Neural cell (in vitro differentiated cells): ENCODE measurements around the gene PGAP6. TPM values are rescaled to one million over a fixed set of nuclear protein-coding genes. Genes with fewer than 3 reads are reported as not detected.

ENCODE experiments used
- H2AFZ ChIP-seq: fragments of 200-600, 300-800 bp; sonication (generic), shearing (Covaris generic); 2 replicates; pipeline ENCODE4 v1.6.0; 2014; ENCODE audit warnings: low read depth, mild to moderate bottlenecking, antibody characterized with exemption, low read length, moderate library complexity
- H3F3A ChIP-seq: fragments of 200-600 bp; shearing (Covaris generic); 2 replicates; pipeline ENCODE4 v1.6.1; 2016; ENCODE audit warnings: mild to moderate bottlenecking, moderate library complexity, mixed read lengths, antibody characterized with exemption, low read length; ENCODE audit not compliant: insufficient read depth, poor library complexity, severe bottlenecking
- H3K27ac ChIP-seq: fragments of 200-600, 300-800 bp; sonication (generic), shearing (Covaris generic); 2 replicates; pipeline ENCODE4 v1.5.1; 2014; ENCODE audit warnings: mild to moderate bottlenecking, low read length, moderate library complexity
- H3K27me3 ChIP-seq: fragments of 300-800, 200-600 bp; sonication (generic), shearing (Covaris generic); 2 replicates; pipeline ENCODE4 v1.6.0; 2014; ENCODE audit warnings: mild to moderate bottlenecking, low read depth, low read length, moderate library complexity; ENCODE audit not compliant: insufficient read depth
- H3K36me3 ChIP-seq: fragments of 300-800, 200-600 bp; sonication (generic), shearing (Covaris generic); 2 replicates; pipeline ENCODE4 v1.5.1; 2014; ENCODE audit warnings: mild to moderate bottlenecking, antibody characterized with exemption, low read length, moderate library complexity; ENCODE audit not compliant: insufficient read depth
- H3K4me2 ChIP-seq: fragments of 300-800, 200-600 bp; sonication (generic), shearing (Covaris generic); 2 replicates; pipeline ENCODE4 v1.6.0; 2014; ENCODE audit warnings: mild to moderate bottlenecking, low read length
- H3K4me3 ChIP-seq: fragments of 300-800, 200-600 bp; sonication (generic), shearing (Covaris generic); 2 replicates; pipeline ENCODE4 v1.5.1; 2014; ENCODE audit warnings: mild to moderate bottlenecking, low read length, moderate library complexity
- H3K79me2 ChIP-seq: fragments of 200-600 bp; shearing (Covaris generic); replicated peaks from 2 replicates; pipeline ENCODE4 v1.6.0; 2014; ENCODE audit warnings: mild to moderate bottlenecking, low read length, moderate library complexity; ENCODE audit not compliant: insufficient read depth
- H3K9ac ChIP-seq: fragments of 300-800, 200-600 bp; sonication (generic), shearing (Covaris generic); 2 replicates; pipeline ENCODE4 v1.6.1; 2016; ENCODE audit warnings: mild to moderate bottlenecking, low read length, mixed read lengths
- H3K9me2 ChIP-seq: fragments of 200-600 bp; shearing (Covaris generic); 2 replicates; pipeline ENCODE4 v1.6.1; 2016; ENCODE audit warnings: mild to moderate bottlenecking, low read length, mixed read lengths; ENCODE audit not compliant: insufficient read depth
- H3K9me3 ChIP-seq: fragments of 200-600, 300-800 bp; sonication (generic), shearing (Covaris generic); 2 replicates; pipeline ENCODE4 v1.6.1; 2016; ENCODE audit warnings: mild to moderate bottlenecking, mixed run types, low read length, moderate library complexity, mixed read lengths
- H4K20me1 ChIP-seq: fragments of 200-600 bp; shearing (Covaris generic); 2 replicates; pipeline ENCODE4 v1.6.1; 2016; ENCODE audit warnings: mild to moderate bottlenecking, mixed run types; ENCODE audit not compliant: insufficient read depth
- CTCF ChIP-seq: fragments of 450-650 bp; IDR thresholded peaks from 2 replicates; pipeline ENCODE4 v1.5.1; 2014; ENCODE audit warnings: antibody characterized with exemption, mild to moderate bottlenecking, moderate library complexity; ENCODE audit not compliant: poor library complexity, severe bottlenecking
- EP300 ChIP-seq: fragments of 450-650 bp; conservative IDR thresholded peaks from 2 replicates; pipeline ENCODE4 v1.6.1; 2014; ENCODE audit warnings: antibody characterized with exemption, mild to moderate bottlenecking, moderate library complexity; ENCODE audit not compliant: poor library complexity, severe bottlenecking
- EZH2 ChIP-seq: fragments of 200-600, 300-800 bp; shearing (Covaris generic), sonication (generic); IDR thresholded peaks from 2 replicates; pipeline ENCODE4 v1.6.1; 2014; ENCODE audit warnings: antibody characterized with exemption, low read length, borderline replicate concordance, mild to moderate bottlenecking; ENCODE audit not compliant: insufficient read depth, poor library complexity, severe bottlenecking
- MXI1 ChIP-seq: fragments of 450-650 bp; conservative IDR thresholded peaks from 2 replicates; pipeline ENCODE4 v1.6.1; 2014; ENCODE audit warnings: antibody characterized with exemption, mild to moderate bottlenecking; ENCODE audit not compliant: poor library complexity, severe bottlenecking
- POLR2AphosphoS5 ChIP-seq: IDR thresholded peaks from 2 replicates; pipeline ENCODE4 v1.6.1; 2012
- RAD21 ChIP-seq: fragments of 450-650 bp; conservative IDR thresholded peaks from 2 replicates; pipeline ENCODE4 v1.6.1; 2014; ENCODE audit warnings: antibody characterized with exemption, mild to moderate bottlenecking, moderate library complexity
- REST ChIP-seq: IDR thresholded peaks from 2 replicates; pipeline ENCODE4 v1.6.1; 2012; ENCODE audit warnings: borderline replicate concordance
- SMC3 ChIP-seq: fragments of 450-650 bp; conservative IDR thresholded peaks from 2 replicates; pipeline ENCODE4 v1.6.1; 2014; ENCODE audit warnings: antibody characterized with exemption, mild to moderate bottlenecking, moderate library complexity; ENCODE audit not compliant: poor library complexity
- TAF1 ChIP-seq: IDR thresholded peaks from 2 replicates; pipeline ENCODE4 v1.6.1; 2012; ENCODE audit warnings: low read depth
- polyA plus RNA-seq: library from polyadenylated mRNA; depleted of rRNA; stranded (reverse); fragments of >200 nt; gene quantifications from 2 replicates; pipeline ENCODE4 v1.2.3, GENCODE V29; 2014

The PGAP6 gene
- polyA plus RNA-seq, 1 donor from 2014 or later = 47.3 TPM

- no peaks in the 10 kb centered on the region for H3K9me2 ChIP-seq
- H3K9ac ChIP-seq = no peak overlapping the region
- no peak for TF ChIP-seq EP300
- TF ChIP-seq EZH2 = no peak
- no peak for TF ChIP-seq TAF1
- TF ChIP-seq RAD21 = no peak
- no peak for TF ChIP-seq REST
- no peak for TF ChIP-seq SMC3
- H2AFZ ChIP-seq = no peak overlapping the region
- H3K4me3 ChIP-seq = no peak overlapping the region
- no peaks in the 10 kb centered on the region for H4K20me1 ChIP-seq
- no peak overlapping the region for H3K4me2 ChIP-seq
- no peaks in the 10 kb centered on the region for H3K9me3 ChIP-seq
- no peaks in the 10 kb centered on the region for H3K36me3 ChIP-seq
- H3K79me2 ChIP-seq = no peaks in the 10 kb centered on the region
- H3K27ac ChIP-seq = no peak overlapping the region
- H3F3A ChIP-seq = no peaks in the 10 kb centered on the region
- no peaks in the 10 kb centered on the region for H3K27me3 ChIP-seq
These were observed 16.9 kb downstream of the PGAP6 start for GRCh38 chr16:364595-365491.

- H3K4me3 ChIP-seq = no peak overlapping the region
- no peak overlapping the region for H3K9ac ChIP-seq
- no peak overlapping the region for H3K4me2 ChIP-seq
- no peaks in the 10 kb centered on the region for H3K9me3 ChIP-seq
- TF ChIP-seq EZH2 = no peak
- TF ChIP-seq POLR2AphosphoS5 = no peak
- no peak for TF ChIP-seq EP300
- no peak for TF ChIP-seq RAD21
- no peak for TF ChIP-seq CTCF
- TF ChIP-seq REST = no peak
- TF ChIP-seq TAF1 = no peak
- no peak for TF ChIP-seq MXI1
- no peak for TF ChIP-seq SMC3
- H3K79me2 ChIP-seq = no peaks in the 10 kb centered on the region
- H2AFZ ChIP-seq = no peak overlapping the region
- no peaks in the 10 kb centered on the region for H3K9me2 ChIP-seq
- H3K27me3 ChIP-seq = no peaks in the 10 kb centered on the region
- H3K36me3 ChIP-seq = no peaks in the 10 kb centered on the region
- no peak overlapping the region for H3K27ac ChIP-seq
- H3F3A ChIP-seq = no peaks in the 10 kb centered on the region
- no peaks in the 10 kb centered on the region for H4K20me1 ChIP-seq
These were observed 17.9 kb downstream of the PGAP6 start for GRCh38 chr16:363766-364490.
